Loucy (cell line): ENCODE results near the gene CCNYL1.

Experiments
- H2AFZ ChIP-seq: fragments of 200-600 bp; sonication (generic); 2 replicates; pipeline ENCODE4 v1.6.0; 2016; ENCODE audit warnings: antibody characterized with exemption, mild to moderate bottlenecking, low read length, moderate library complexity
- H3F3A ChIP-seq: fragments of 200-600 bp; 2 replicates; pipeline ENCODE4 v1.6.0; 2016; ENCODE audit warnings: antibody characterized with exemption, low read depth, mild to moderate bottlenecking
- H3K27me3 ChIP-seq: fragments of 200-600 bp; sonication (generic); 2 replicates; pipeline ENCODE4 v1.6.1; 2014; ENCODE audit warnings: low read length, mild to moderate bottlenecking; ENCODE audit not compliant: insufficient read depth, poor library complexity, severe bottlenecking
- H3K36me3 ChIP-seq: fragments of 200-600 bp; sonication (generic); 2 replicates; pipeline ENCODE4 v1.6.1; 2016; ENCODE audit warnings: low read length; ENCODE audit not compliant: insufficient read depth
- H3K4me1 ChIP-seq: fragments of 200-600 bp; sonication (generic); 2 replicates; pipeline ENCODE4 v1.5.1; 2014; ENCODE audit warnings: low read length, mild to moderate bottlenecking; ENCODE audit not compliant: insufficient read depth, poor library complexity, severe bottlenecking
- H3K4me2 ChIP-seq: fragments of 200-600 bp; sonication (generic); 2 replicates; pipeline ENCODE4 v1.6.0; 2014; ENCODE audit warnings: antibody characterized with exemption, low read length, low read depth, mild to moderate bottlenecking; ENCODE audit not compliant: poor library complexity, severe bottlenecking
- H3K4me3 ChIP-seq: fragments of 200-600 bp; sonication (generic); 2 replicates; pipeline ENCODE4 v1.5.1; 2014; ENCODE audit warnings: low read length, mild to moderate bottlenecking, mixed read lengths; ENCODE audit not compliant: poor library complexity, severe bottlenecking
- H3K79me2 ChIP-seq: fragments of 200-600 bp; sonication (generic); 2 replicates; pipeline ENCODE4 v1.6.1; 2014; ENCODE audit warnings: low read length; ENCODE audit not compliant: insufficient read depth
- H3K9ac ChIP-seq: fragments of 200-600 bp; sonication (generic); 2 replicates; pipeline ENCODE4 v1.6.0; 2014; ENCODE audit warnings: mild to moderate bottlenecking, low read depth, low read length, moderate library complexity; ENCODE audit not compliant: poor library complexity, severe bottlenecking
- H3K9me2 ChIP-seq: fragments of 200-600 bp; sonication (generic); replicated peaks from 2 replicates; pipeline ENCODE4 v1.6.1; 2016; ENCODE audit warnings: low read depth, low read length, mixed read lengths
- H3K9me3 ChIP-seq: fragments of 200-600 bp; sonication (generic); 2 replicates; pipeline ENCODE4 v1.6.1; 2014; ENCODE audit warnings: mild to moderate bottlenecking, antibody characterized with exemption, low read length, low read depth; ENCODE audit not compliant: insufficient read depth
- H4K20me1 ChIP-seq: fragments of 200-600 bp; sonication (generic); 2 replicates; pipeline ENCODE4 v1.6.0; 2014; ENCODE audit warnings: antibody characterized with exemption, low read length, mild to moderate bottlenecking; ENCODE audit not compliant: insufficient read depth, poor library complexity, severe bottlenecking
- EZH2phosphoT487 ChIP-seq: fragments of 200-600 bp; IDR thresholded peaks from 2 replicates; pipeline ENCODE4 v1.6.1; 2018; ENCODE audit warnings: antibody characterized with exemption, mild to moderate bottlenecking, moderate library complexity, borderline replicate concordance
- TF ChIP-seq, protein P1 (sequence below): fragments of 200-600 bp; sonication (generic); conservative IDR thresholded peaks from 2 replicates; pipeline ENCODE4 v1.5.1; 2014; ENCODE audit warnings: mild to moderate bottlenecking, antibody characterized with exemption, low read length

The CCNYL1 gene

DNA sequence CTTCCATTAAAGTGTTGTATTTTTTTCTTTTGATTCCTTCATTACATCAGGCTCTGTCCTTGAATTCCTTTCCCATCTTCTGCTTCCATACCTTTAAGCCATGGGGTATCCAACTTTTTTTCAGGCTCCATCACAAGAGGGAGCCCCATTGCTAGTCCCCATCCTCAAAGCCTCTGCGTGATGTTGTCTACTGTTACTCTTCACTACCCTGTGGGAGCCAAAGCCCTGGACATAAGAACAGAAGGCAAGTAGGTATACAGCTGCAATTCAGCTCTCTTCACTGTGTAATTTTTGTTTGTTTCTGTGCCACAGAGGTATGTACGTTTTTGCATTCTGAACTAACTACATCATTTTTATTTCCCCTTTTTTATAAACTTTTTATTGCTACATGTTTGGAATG lies 36.6 kb upstream of the CCNYL1 start:
- Histone ChIP-seq H3K9me3 (no peaks in the 10 kb centered on the region), H3K36me3 (no peaks in the 10 kb centered on the region), H3K4me1 (peaks cover 9% of the 10 kb centered on the region), H3K79me2 (no peaks in the 10 kb centered on the region), H3K27me3 (no peaks in the 10 kb centered on the region), H3F3A (no peaks in the 10 kb centered on the region), H3K9me2 (no peaks in the 10 kb centered on the region), H2AFZ (no peak overlapping the region), H4K20me1 (no peaks in the 10 kb centered on the region), H3K4me3 (no peak overlapping the region), H3K9ac (no peak overlapping the region), H3K4me2 (no peak overlapping the region)
- TF ChIP-seq, protein P1, sequence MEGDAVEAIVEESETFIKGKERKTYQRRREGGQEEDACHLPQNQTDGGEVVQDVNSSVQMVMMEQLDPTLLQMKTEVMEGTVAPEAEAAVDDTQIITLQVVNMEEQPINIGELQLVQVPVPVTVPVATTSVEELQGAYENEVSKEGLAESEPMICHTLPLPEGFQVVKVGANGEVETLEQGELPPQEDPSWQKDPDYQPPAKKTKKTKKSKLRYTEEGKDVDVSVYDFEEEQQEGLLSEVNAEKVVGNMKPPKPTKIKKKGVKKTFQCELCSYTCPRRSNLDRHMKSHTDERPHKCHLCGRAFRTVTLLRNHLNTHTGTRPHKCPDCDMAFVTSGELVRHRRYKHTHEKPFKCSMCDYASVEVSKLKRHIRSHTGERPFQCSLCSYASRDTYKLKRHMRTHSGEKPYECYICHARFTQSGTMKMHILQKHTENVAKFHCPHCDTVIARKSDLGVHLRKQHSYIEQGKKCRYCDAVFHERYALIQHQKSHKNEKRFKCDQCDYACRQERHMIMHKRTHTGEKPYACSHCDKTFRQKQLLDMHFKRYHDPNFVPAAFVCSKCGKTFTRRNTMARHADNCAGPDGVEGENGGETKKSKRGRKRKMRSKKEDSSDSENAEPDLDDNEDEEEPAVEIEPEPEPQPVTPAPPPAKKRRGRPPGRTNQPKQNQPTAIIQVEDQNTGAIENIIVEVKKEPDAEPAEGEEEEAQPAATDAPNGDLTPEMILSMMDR: no peak
- TF ChIP-seq EZH2phosphoT487: no peak

DNA sequence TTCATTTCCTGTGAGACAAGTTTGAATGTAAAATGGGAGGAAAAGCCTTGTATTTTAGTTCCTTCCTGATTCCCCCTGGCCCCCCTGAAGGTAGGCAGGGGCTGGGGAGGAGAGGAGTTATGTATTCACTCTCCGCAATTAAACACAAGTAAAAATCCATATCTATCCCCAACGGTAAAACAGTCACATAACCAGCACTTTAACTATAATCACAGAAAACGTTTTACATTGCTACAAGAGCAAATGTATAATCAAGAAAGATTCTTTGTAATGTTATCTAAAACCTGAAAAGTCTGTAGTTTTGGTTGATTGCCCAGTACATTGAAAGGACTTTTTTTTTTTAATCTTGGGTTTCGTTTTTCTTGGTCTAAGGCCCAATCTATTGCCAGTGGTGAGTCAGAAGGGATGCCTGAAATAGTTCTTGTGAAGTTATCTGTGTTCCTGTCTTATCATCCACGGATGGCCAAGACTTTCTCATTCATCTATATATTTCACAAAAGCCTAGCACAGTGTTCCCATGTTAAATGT lies 34.5 kb upstream of the CCNYL1 start:
- Histone ChIP-seq H3K9ac (peak overlapping the region; percentile 26), H3K9me3 (no peaks in the 10 kb centered on the region), H3K79me2 (no peaks in the 10 kb centered on the region), H2AFZ (peak overlapping the region; percentile 61), H3K4me1 (peaks cover 9% of the 10 kb centered on the region), H3F3A (no peaks in the 10 kb centered on the region), H3K4me3 (no peak overlapping the region), H4K20me1 (no peaks in the 10 kb centered on the region), H3K9me2 (no peaks in the 10 kb centered on the region), H3K4me2 (peak overlapping the region; percentile 30), H3K36me3 (no peaks in the 10 kb centered on the region), H3K27me3 (no peaks in the 10 kb centered on the region)
- TF ChIP-seq EZH2phosphoT487: no peak
- TF ChIP-seq, protein P1: no peak

DNA sequence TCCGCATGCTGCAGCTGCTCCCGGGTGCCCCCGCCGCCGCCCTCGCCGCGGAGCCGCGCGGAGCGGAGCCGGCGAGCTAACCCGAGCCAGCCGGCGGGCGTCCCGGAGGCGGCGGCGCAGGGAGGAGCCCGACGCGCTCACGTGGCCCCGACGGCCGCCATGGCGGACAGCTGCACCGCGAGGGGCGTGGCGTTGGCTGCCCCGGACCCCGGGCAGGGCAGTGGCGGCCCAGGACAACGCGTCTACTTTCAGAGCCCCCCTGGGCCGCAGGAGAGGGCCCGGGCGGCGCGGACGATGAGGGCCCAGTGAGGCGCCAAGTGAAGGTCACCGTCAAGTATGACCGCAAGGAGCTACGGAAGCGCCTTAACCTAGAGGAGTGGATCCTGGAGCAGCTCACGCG lies 30.0 kb upstream of the CCNYL1 start:
- Histone ChIP-seq H3K36me3 (no peaks in the 10 kb centered on the region), H3K9me2 (no peaks in the 10 kb centered on the region), H3K79me2 (no peaks in the 10 kb centered on the region), H4K20me1 (no peaks in the 10 kb centered on the region), H3K4me2 (no peak overlapping the region), H3K27me3 (no peaks in the 10 kb centered on the region), H3K4me3 (no peak overlapping the region), H3K4me1 (peaks cover 6% of the 10 kb centered on the region), H3K9me3 (no peaks in the 10 kb centered on the region), H3F3A (no peaks in the 10 kb centered on the region), H2AFZ (no peak overlapping the region), H3K9ac (no peak overlapping the region)
- no peak for TF ChIP-seq EZH2phosphoT487
- TF ChIP-seq, protein P1: no peak
